Measurements from ENCODE around the gene PBXIP1. TPM values are rescaled to one million over a fixed set of nuclear protein-coding genes. Genes with fewer than 3 reads are reported as not detected.

PBXIP1 gene
- total RNA-seq, 1 donor from 2014 or later = 17.1 TPM

GRCh38 chr1:154955039-154955717 lies 721 bp downstream of the PBXIP1 start:
- no peak for DNase-seq (ENCODE audit: low read depth, low spot score)
- Mint-ChIP-seq H3K9me3 (no peaks in the 10 kb centered on the region), H3K36me3 (ENCODE audit: low read depth) (no peaks in the 10 kb centered on the region), H3K27me3 (ENCODE audit: low read depth) (no peaks in the 10 kb centered on the region), H3K4me1 (peaks cover 53% of the 10 kb centered on the region), H3K27ac (ENCODE audit: unreplicated experiment) (peak overlapping the region; percentile 98), H3K4me3 (peak overlapping the region; percentile 90)
- TF ChIP-seq, protein P1, sequence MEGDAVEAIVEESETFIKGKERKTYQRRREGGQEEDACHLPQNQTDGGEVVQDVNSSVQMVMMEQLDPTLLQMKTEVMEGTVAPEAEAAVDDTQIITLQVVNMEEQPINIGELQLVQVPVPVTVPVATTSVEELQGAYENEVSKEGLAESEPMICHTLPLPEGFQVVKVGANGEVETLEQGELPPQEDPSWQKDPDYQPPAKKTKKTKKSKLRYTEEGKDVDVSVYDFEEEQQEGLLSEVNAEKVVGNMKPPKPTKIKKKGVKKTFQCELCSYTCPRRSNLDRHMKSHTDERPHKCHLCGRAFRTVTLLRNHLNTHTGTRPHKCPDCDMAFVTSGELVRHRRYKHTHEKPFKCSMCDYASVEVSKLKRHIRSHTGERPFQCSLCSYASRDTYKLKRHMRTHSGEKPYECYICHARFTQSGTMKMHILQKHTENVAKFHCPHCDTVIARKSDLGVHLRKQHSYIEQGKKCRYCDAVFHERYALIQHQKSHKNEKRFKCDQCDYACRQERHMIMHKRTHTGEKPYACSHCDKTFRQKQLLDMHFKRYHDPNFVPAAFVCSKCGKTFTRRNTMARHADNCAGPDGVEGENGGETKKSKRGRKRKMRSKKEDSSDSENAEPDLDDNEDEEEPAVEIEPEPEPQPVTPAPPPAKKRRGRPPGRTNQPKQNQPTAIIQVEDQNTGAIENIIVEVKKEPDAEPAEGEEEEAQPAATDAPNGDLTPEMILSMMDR (conservative IDR thresholded peaks at IDR 0.05) = no peak

DNA sequence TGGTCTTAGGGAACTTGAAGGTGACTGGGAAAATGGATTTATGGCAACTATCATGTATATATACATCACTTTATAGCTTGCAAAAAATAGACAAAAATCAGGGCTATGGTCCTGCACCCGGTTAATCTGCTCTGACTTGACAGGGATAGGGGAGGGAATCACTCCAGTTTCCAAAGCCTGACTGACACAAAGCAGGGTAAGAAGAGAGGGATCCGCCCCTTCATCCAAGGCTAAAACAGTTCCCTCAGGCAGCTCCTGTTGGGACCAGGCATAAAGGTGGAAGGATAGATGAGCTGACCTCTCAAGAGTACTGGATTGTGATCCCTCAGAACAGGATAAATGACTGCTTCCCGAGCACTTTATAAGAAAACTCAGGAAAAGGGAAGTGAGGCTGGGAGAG lies 1.4 kb downstream of the PBXIP1 start:
- peak overlapping the region; percentile 90 for H3K4me3 Mint-ChIP-seq
- H3K4me1 Mint-ChIP-seq = peaks cover 53% of the 10 kb centered on the region
- no peak for DNase-seq (ENCODE audit: low read depth, low spot score)
- no peaks in the 10 kb centered on the region for H3K27me3 Mint-ChIP-seq (ENCODE audit: low read depth)
- no peaks in the 10 kb centered on the region for H3K9me3 Mint-ChIP-seq
- no peaks in the 10 kb centered on the region for H3K36me3 Mint-ChIP-seq (ENCODE audit: low read depth)
- TF ChIP-seq, protein P1 (conservative IDR thresholded peaks at IDR 0.05) = no peak
- peak overlapping the region; percentile 98 for H3K27ac Mint-ChIP-seq (ENCODE audit: unreplicated experiment)

- no peaks in the 10 kb centered on the region for H3K27me3 Mint-ChIP-seq (ENCODE audit: low read depth)
- DNase-seq (ENCODE audit: low read depth, low spot score) = no peak
- TF ChIP-seq, protein P1 (conservative IDR thresholded peaks at IDR 0.05) = no peak
- peaks cover 53% of the 10 kb centered on the region for H3K4me1 Mint-ChIP-seq
- no peak overlapping the region for H3K27ac Mint-ChIP-seq (ENCODE audit: unreplicated experiment)
- no peaks in the 10 kb centered on the region for H3K9me3 Mint-ChIP-seq
- no peaks in the 10 kb centered on the region for H3K36me3 Mint-ChIP-seq (ENCODE audit: low read depth)
- no peak overlapping the region for H3K4me3 Mint-ChIP-seq
Observed at GRCh38 chr1:154953611-154954038, 2.3 kb downstream of the PBXIP1 start.

- Mint-ChIP-seq H3K4me1 (peaks cover 53% of the 10 kb centered on the region), H3K4me3 (peak overlapping the region; percentile 44), H3K27me3 (ENCODE audit: low read depth) (no peaks in the 10 kb centered on the region), H3K27ac (ENCODE audit: unreplicated experiment) (peak overlapping the region; percentile 90), H3K9me3 (no peaks in the 10 kb centered on the region), H3K36me3 (ENCODE audit: low read depth) (no peaks in the 10 kb centered on the region)
- DNase-seq (ENCODE audit: low read depth, low spot score) = no peak
- TF ChIP-seq, protein P1 (conservative IDR thresholded peaks at IDR 0.05) = no peak
Observed at GRCh38 chr1:154952664-154953063, 3.2 kb downstream of the PBXIP1 start.

DNA sequence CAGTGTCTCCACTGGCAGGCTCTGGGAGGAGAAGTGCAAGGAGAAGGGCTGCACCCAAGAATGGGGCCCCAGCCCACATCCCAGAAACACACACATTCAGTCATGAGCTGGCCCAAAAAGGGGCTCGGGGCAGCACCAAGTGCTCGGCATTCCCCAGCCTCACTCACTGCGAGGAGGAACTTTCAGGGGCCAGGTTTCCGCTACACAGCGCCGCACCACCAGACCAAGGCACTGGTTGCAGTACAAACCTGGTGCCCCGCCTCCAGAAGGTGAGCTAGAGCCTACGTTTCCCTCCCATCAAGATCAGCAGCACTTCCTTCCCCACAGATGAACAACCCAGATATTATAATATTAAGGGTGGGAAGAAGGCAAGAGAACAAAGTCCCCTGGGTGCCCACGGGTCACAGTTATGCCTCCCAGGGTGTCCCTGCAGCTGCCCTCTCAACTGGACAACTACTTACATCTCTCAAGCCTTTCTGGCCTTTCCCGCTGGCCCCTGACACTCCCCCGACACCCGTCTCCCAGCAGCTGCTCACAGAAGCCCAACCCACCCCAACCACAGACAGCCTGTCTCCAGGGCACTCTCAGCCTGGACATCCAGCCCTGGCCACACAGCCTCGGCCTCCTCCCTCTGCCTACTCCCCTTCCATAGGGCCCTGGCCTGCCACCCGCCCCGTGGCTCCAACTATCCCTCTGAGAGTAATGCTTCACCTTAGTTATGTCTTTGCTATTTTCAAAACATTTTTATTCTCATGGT lies 3.8 kb downstream of the PBXIP1 start:
- H3K9me3 Mint-ChIP-seq = no peaks in the 10 kb centered on the region
- peak overlapping the region; percentile 67 for H3K27ac Mint-ChIP-seq (ENCODE audit: unreplicated experiment)
- H3K36me3 Mint-ChIP-seq (ENCODE audit: low read depth) = no peaks in the 10 kb centered on the region
- H3K4me1 Mint-ChIP-seq = peaks cover 49% of the 10 kb centered on the region
- DNase-seq (ENCODE audit: low read depth, low spot score) = no peak
- H3K27me3 Mint-ChIP-seq (ENCODE audit: low read depth) = no peaks in the 10 kb centered on the region
- H3K4me3 Mint-ChIP-seq = peak overlapping the region; percentile 44
- TF ChIP-seq, protein P1 (conservative IDR thresholded peaks at IDR 0.05) = no peak

Measured in neural crest cell (in vitro differentiated cells).